NCI-H2171 treated with DMSO at 0.1 percent for 48 hours (cell line): ENCODE measurements around the gene RFFL.

Experiments used
- DNase-seq: peaks from one replicate; lab custom pipeline; 2025; lab: John Stamatoyannopoulos, UW

RFFL gene

GRCh38 chr17:34974179-34974578 is 89.3 kb downstream of the RFFL start:
- DNase-seq = no peak

GRCh38 chr17:34961093-34961911 is 102.2 kb downstream of the RFFL start, which contains the start of the genes CCT6B and ZNF830:
Gene CCT6B (minus strand): TSS chr17:34961460. CDS start chr17:34961393, 67 bp downstream.
Gene ZNF830 (plus strand): TSS chr17:34961540. CDS start chr17:34961567, 27 bp downstream.
- DNase-seq = peak; percentile 93

- DNase-seq = no peak
Measured at GRCh38 chr17:34958438-34958837, 105.1 kb downstream of the RFFL start.
